DMS53 treated with DMSO at 0.1 percent for 48 hours (cell line): ENCODE data around the gene STMN1.

Experiments used
- DNase-seq: peaks from one replicate; lab custom pipeline; 2025; ENCODE audit not compliant: unreplicated experiment; lab: John Stamatoyannopoulos, UW

STMN1 gene

GRCh38 chr1:25871704-25872494, 34.3 kb downstream of the STMN1 start:
- DNase-seq, result no peak

- DNase-seq, result no peak
Measured at GRCh38 chr1:25871086-25871703, 35.0 kb downstream of the STMN1 start.

GRCh38 chr1:25870614-25871013, 35.6 kb downstream of the STMN1 start:
- DNase-seq, result no peak

DNA sequence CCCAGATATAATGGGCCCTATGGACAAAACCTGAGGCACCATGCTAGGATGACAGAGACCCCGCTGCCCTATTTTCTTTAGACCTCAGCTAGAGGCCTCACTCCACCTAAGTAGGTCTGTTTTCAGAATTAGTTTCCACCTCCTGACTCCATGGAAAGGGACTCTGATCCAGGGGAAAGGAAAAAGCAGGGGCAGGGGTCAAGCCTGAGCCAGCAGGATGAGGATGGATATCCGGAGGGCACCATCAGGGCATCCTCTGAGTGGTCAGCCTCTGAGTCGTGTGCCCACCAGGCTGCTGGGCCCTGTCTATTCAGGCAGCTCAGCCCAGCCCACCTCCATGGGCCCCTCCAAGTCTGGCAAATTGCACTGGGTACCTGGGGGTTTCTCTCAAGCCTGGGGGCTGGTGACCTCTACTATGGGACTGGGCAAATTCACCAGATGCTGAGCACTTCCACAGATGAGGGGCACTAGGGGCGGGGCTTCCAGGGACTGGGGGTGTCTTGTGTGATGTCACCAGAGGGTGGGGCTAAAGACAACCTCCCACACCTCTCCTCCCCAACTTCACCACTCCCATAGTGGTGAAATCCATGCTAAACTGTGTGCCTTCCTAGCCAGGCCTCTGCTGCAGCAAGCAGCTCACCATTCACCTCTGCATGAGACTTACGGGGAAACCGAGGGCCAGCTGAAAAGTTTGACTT, 36.2 kb downstream of the STMN1 start:
- no peak for DNase-seq

GRCh38 chr1:25867210-25867991, 38.8 kb downstream of the STMN1 start:
- no peak for DNase-seq

DNA sequence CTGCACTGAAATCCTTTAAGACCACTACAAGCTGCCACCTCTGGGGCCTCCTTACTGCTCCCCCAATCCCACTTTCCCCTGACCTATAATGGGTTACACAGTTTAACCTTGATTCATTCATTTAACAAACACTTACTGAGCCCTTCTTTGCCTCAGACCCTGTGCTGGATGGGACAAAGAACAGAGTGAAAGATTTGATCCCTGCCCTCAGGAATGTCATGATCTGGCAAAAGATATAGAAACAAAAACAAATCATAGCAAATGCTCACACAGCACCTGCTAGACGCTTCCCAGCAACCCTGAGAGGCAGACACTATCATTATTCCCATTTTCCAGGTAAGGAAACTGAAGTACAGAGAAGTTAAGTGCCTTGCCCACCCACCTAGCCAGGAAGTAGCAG, 39.9 kb downstream of the STMN1 start:
- DNase-seq, result no peak

DNA sequence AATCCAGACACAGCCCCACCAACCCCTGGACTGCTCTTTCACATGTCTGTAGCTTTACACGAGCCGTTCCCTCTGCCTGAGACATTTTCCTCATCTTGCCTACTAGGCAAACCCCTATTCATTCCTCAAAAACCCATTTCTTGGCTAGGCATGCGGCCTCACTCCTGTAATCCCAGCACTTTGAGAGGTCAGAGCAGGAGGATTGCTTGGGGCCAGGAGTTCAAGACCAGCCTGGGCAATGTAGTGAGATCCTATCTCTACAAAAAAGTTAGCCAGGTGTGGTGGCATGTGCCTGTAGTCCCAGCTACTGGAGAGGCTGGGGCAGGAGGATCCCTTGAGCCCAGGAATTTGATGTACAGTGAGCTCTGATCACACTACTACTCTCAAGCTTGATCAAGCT, 41.8 kb downstream of the STMN1 start:
- no peak for DNase-seq

DNA sequence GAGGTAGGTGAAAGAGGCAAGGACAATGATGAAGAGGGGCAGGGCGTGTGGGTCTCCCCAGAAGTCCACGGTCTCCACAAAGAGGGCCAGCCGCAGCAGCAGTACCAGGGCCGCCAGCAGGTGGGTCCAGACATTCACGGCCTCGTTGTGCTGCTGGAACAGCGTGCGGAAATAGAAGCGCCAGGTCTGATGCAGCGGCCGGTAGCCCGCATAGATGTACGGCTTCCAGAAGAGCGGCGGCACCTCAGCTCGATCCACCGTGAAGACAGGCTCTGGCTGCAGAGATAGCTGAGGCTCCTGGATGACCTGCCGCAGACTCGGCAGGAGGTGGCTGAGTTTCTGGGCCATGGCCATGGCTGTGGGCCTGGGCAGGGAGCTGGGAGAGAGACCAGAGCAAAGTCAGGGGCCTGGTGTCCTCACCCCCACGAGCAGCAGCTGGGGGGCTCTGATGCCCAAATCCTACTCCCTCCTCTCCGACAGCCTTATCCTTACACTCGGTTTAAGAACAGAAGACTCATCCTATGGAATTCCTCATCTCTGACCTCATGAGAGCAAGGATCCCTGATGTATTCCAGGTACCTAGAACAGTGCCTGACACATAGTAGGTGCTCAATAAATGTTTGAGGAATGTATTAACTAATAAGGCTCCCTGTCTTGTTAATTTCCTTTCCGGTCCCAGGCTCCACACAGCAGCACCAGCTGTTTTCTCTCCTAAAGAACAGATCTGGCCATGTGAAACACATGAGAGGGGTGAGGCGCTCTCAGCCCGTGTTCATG, 42.5 kb downstream of the STMN1 start:
- no peak for DNase-seq

DNA sequence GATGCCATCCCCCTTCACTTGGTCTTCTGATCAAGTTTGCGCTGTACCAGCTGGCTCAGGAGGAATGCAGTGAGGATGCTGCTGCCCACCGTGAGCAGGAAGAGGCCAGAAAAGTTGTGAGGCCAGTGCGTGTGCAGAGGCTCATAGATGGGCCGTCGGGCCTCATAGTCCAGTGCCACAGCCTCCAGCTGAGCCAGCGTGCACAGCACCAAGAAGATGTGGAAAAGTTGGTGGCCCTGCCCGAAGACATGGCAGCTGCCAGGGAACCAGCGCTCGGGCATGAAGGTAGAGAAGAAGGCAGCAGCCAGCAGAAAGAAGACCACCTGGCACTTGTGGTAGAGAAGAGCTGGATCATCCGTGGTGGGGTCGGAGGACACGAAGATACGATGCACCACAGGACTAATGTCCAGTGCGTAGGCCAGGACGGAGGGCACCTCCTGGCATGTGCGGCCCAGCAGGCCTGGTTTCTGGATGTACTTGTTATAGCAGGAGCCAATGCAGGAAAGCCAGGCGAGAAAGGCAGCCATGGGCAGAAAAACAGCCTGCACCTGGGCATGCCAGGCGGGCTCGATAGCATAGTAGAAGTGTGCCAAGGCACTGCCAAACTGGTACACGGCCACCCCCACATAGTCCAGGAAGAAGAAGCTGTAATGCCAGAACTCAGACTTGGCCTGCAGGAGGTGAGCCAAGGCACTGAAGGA, 43.3 kb downstream of the STMN1 start:
- no peak for DNase-seq

DNA sequence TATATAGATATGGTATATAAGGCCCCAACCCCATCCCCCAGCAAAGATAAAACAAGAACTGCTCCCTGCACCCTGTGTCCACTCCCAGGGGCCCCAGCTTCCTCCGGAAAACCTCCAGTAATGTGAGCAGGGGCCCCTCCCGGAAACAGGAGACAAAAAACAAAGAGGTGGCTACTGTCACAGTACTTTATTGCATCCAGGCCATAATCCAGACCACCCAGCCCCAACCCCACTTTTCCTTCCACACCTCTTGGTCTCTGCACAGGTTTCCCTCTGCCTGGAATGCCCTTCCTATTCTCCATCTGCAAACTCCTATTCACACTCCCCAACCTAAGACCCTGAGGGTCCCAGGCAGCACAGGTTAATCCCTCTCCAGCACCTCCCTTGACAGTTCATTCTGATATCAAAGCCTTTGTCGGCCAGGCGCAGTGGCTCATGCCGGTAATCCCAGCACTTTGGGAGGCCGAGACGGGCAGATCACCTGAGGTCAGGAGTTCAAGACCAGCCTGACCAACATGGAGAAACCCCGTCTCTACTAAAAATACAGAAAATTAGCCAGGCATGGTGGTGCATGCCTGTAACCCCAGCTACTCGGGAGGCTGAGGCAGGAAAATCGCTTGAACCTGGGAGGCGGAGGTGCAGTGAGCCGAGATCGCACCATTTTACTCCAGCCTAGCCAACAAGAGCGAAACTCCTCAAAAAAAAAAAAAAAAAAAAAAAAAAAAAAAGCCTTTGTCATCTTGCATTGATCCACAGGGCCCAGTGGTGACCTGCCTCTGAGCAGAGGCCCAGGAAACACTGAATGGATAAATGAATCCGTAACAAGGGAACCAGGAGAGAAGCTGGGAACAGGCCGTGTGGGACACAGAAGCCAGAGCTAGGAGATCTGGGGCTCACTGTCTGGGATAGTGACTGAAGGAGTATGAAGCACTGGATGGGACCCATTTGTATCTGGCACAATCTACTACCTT, 44.6 kb downstream of the STMN1 start:
- DNase-seq, result no peak

- peak; percentile 79 for DNase-seq
Measured at GRCh38 chr1:25858906-25859789, 47.1 kb downstream of the STMN1 start, which contains the start of gene AUNIP. Gene AUNIP (minus strand): TSS chr1:25859457. CDS start chr1:25859357, 100 bp downstream.

GRCh38 chr1:25858494-25858893, 47.7 kb downstream of the STMN1 start:
- no peak for DNase-seq

- DNase-seq, result no peak
Measured at GRCh38 chr1:25856856-25857255, 49.4 kb downstream of the STMN1 start.

DNA sequence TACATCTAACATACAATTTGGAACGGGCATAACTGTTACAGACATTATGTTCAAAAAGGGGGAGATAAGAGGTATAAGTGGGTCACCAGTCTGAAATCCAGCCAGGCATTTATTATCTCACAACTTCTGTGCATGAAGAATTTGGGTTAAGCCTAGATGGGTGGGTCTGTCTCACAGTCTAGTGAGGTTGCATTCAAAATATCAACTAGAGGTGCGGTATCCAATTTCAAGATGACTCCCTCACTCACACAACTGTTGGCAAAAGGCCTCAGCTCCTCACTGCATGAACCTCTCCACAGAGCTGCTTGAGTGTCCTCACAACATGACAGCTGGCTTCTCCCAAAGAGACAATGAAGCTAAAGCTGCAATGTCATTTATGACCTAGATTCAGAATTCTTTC, 51.7 kb downstream of the STMN1 start:
- DNase-seq, result no peak
